Thyroid gland (tissue), 4 donors: ENCODE measurements around the gene GSN. TPM values are rescaled to one million over a fixed set of nuclear protein-coding genes. Genes with fewer than 3 reads are reported as not detected.

Experiments used
- DNase-seq, 2 donors: peaks; one replicate each; pipeline ENCODE4 v3.0.0-alpha.2; 2019
- H3K27ac ChIP-seq, 3 donors: fragments of 200-600 bp; sonication (generic); 1 replicate in 2 of 3; 2 replicates in 1 of 3; pipeline ENCODE4 v1.5.1; 2016 to 2019; ENCODE audit warnings: mild to moderate bottlenecking in 1 of 3, moderate library complexity in 1 of 3
- H3K27me3 ChIP-seq: fragments of 200-600 bp; sonication (generic); one replicate; pipeline ENCODE4 v1.5.1; 2019
- H3K36me3 ChIP-seq, 2 donors: fragments of 200-600 bp; sonication (generic); one replicate each; pipeline ENCODE4 v1.5.1; 2016 to 2019
- H3K4me1 ChIP-seq, 2 donors: fragments of 200-600 bp; sonication (generic); one replicate each; pipeline ENCODE4 v1.5.1; 2017 to 2019
- H3K4me3 ChIP-seq, 3 donors: fragments of 200-600 bp; sonication (generic); replicated peaks in 1 of 3; 1 replicate in 2 of 3; 2 replicates in 1 of 3; pipeline ENCODE4 v1.5.1; 2016; ENCODE audit warnings: mild to moderate bottlenecking in 1 of 3
- H3K9me3 ChIP-seq: fragments of 200-600 bp; sonication (generic); one replicate; pipeline ENCODE4 v1.5.1; 2017
- CTCF ChIP-seq, 6 experiments: fragments of 200-600 bp in 3 of 6; fragments of 450-650 bp in 3 of 6; sonication (generic) in 3 of 6; IDR thresholded peaks; one replicate each; pipeline ENCODE4 v1.5.1; 2016 to 2019; ENCODE audit warnings: antibody characterized with exemption in 6 of 6, mild to moderate bottlenecking in 2 of 6, inconsistent platforms in 1 of 6, moderate library complexity in 1 of 6
- POLR2A ChIP-seq, 2 donors: fragments of 450-650 bp; IDR thresholded peaks; one replicate each; pipeline ENCODE4 v1.6.1; 2017; ENCODE audit warnings: antibody characterized with exemption in 2 of 2, mild to moderate bottlenecking in 2 of 2, moderate library complexity in 1 of 2
- WGBS, 2 donors: methylation state at CpG; one replicate each; pipeline ENCODE4 v1.1.5; 2017; 5-methylcytosine and 5-hydroxymethylcytosine counted together
- intact Hi-C: fragments of 100-400 bp; cut with DNase I; formaldehyde crosslinking; loops from one replicate; pipeline ENCODE4 v1.15.1; 2023
- total RNA-seq, 4 donors: library from RNA; depleted of rRNA; stranded (reverse); fragments of >200 nt; gene quantifications; one replicate each; pipeline ENCODE4 v1.2.3, GENCODE V29; 2016

Gene GSN
- total RNA-seq, 4 donors from 2014 or later = 1,151 to 1,624 (median 1,443) TPM

GRCh38 chr9:121277026-121277425, 9.1 kb downstream of the GSN start:
- WGBS, 2 donors = 89 to 91% methylated on average over 1 of the region's 1 CpG
- Histone ChIP-seq H3K4me1 (peaks cover 35 to 62% of the 10 kb centered on the region in 2 donors), H3K9me3 (no peaks in the 10 kb centered on the region), H3K27me3 (no peaks in the 10 kb centered on the region), H3K36me3 (no peaks in the 10 kb centered on the region), H3K27ac (peak overlapping the region in 1 of 3 donors; percentile 95), H3K4me3 (no peak overlapping the region)
- no peak for DNase-seq
- no peak for TF ChIP-seq POLR2A (IDR thresholded peaks at IDR 0.05)
- TF ChIP-seq CTCF (IDR thresholded peaks at IDR 0.05) = no peak
- intact Hi-C loops = no loop called here

DNA sequence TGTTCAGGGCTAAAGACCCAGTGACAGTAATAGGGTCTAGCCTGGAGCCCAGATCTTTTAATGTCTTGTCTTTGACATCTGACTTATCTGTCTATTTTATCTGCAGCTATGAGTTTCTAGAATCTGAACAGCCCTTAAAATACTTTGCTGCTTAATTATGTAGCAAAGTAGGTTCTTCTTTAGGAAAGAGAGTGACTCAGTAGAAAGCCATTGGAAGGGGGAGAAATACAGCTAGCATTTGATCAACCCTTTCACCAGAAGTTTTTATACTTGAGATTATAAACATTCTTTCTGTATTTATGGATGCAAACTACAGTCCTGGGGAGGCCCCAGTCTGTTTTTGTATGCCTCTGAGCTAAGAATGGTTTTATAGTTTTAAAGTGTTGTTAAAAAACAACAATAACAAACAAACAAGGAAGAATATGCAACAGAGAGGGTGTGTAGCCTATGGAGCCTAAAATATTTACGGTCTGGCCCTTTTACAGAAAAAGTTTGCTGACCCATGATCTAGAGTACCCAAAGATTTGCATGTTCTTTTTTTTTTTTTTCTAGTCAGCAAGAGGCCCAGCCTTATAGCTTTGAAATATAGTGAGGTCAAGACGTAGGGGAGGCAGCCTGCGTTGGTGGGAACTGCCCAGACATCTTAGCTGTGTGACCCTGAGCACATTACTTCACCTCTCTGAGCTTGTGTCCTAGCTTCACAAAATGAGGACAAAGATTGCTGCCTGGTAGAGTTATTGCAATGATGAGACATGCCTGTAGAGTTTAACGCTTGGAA, 9.7 kb downstream of the GSN start:
- Histone ChIP-seq H3K36me3 (no peaks in the 10 kb centered on the region), H3K9me3 (no peaks in the 10 kb centered on the region), H3K4me1 (peaks cover 37 to 62% of the 10 kb centered on the region in 2 donors), H3K27me3 (no peaks in the 10 kb centered on the region), H3K4me3 (no peak overlapping the region), H3K27ac (peak overlapping the region; percentile 23 to 95 (median 93))
- no peak for DNase-seq
- TF ChIP-seq POLR2A (IDR thresholded peaks at IDR 0.05) (no peak), CTCF (IDR thresholded peaks at IDR 0.05) (no peak)
- 76 to 89% methylated on average over 4 of the region's 4 CpGs for WGBS, 2 donors
- intact Hi-C loops = no loop called here

- peaks cover 38 to 66% of the 10 kb centered on the region in 2 donors for H3K4me1 ChIP-seq
- no peak overlapping the region for H3K4me3 ChIP-seq
- intact Hi-C loops = no loop called here
- peak; percentile 70 to 77 for DNase-seq
- whole genome bisulfite sequencing, 2 donors = 32 to 39% methylated on average over 12 to 13 of the region's 13 CpGs
- TF ChIP-seq CTCF (IDR thresholded peaks at IDR 0.05) (peak; percentile 65 to 95 (median 82)), POLR2A (IDR thresholded peaks at IDR 0.05) (no peak)
- H3K36me3 ChIP-seq = no peaks in the 10 kb centered on the region
- no peaks in the 10 kb centered on the region for H3K9me3 ChIP-seq
- H3K27me3 ChIP-seq = no peaks in the 10 kb centered on the region
- peak overlapping the region; percentile 84 to 95 (median 93) for H3K27ac ChIP-seq
These were observed 10.7 kb downstream of the GSN start for GRCh38 chr9:121278477-121279261.

DNA sequence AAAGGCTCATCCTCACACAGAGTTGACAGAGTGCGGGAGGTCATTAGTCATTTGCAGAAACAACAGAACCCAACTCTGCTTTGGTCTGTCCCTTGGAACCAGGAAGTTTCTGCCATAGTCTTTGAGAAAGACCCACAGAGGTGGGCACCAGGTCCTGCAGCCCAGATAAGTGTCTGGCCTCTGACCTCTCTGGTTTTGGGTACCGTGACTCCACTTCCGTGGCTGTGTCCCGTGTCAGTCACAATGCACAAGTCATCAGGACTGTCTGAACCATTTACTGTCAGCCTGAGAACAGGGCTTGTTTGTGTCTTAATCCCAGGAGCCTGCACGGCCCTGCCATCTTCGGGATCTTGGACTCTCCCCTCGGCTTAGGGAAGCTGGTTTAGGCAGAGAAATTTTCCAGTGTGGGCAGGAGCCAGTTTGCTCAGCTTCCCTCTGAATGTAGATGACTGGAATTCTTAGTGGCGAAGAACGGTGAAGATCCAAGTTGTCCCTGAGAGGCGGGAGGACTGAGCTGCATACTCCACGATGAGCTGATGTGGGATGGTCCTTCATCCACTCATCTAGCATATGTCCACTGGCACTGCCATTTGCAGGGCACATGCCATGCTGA, 11.9 kb downstream of the GSN start:
- Histone ChIP-seq H3K4me3 (no peak overlapping the region), H3K27ac (peak overlapping the region; percentile 84 to 95 (median 93)), H3K27me3 (no peaks in the 10 kb centered on the region), H3K4me1 (peaks cover 49 to 78% of the 10 kb centered on the region in 2 donors), H3K36me3 (no peaks in the 10 kb centered on the region), H3K9me3 (no peaks in the 10 kb centered on the region)
- intact Hi-C loops = no loop called here
- WGBS, 2 donors = 75 to 84% methylated on average over 8 to 10 of the region's 11 CpGs
- DNase-seq = no peak
- TF ChIP-seq CTCF (IDR thresholded peaks at IDR 0.05) = no peak
- TF ChIP-seq POLR2A (IDR thresholded peaks at IDR 0.05) = no peak
